GM12864 (cell line): ENCODE data around the gene GRIP2.

Experiments
- DNase-seq: peaks from one replicate; pipeline ENCODE4 v3.0.0-alpha.2; 2011; ENCODE audit warnings: low read depth
- H3K4me3 ChIP-seq: 2 replicates; pipeline ENCODE4 v1.5.1; 2011; ENCODE audit warnings: mild to moderate bottlenecking, low read depth, low read length, control low read depth
- CTCF ChIP-seq: IDR thresholded peaks from 2 replicates; pipeline ENCODE4 v1.5.1; 2011; ENCODE audit warnings: low read depth, mild to moderate bottlenecking, moderate library complexity, low read length, control low read depth, inconsistent platforms; ENCODE audit errors: missing control alignments

GRIP2 gene

GRCh38 chr3:14542656-14543055 lies 2.5 kb upstream of the GRIP2 start:
- no peak for TF ChIP-seq CTCF
- H3K4me3 ChIP-seq: no peak overlapping the region
- no peak for DNase-seq

DNA sequence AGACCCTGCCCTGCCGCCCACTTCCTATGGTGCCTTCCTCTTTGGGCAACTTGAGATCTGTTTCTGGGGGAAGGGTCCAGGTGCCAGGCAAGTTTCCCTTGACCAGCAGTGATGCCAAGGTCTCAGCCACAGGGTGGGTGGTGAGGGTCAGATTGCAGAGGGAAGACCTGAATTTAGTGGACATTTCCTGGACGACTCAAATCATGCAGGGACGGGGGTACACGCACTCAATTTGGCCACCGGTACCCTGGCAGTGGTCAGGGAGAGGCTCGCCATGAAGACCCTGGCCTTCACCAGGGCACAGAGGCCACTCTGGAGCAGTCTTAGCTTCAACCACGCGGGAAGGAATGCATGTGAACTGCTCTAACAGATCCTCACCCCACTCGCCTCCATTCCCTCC lies 1.5 kb upstream of the GRIP2 start:
- TF ChIP-seq CTCF: no peak
- no peak overlapping the region for H3K4me3 ChIP-seq
- no peak for DNase-seq

- H3K4me3 ChIP-seq: no peak overlapping the region
- TF ChIP-seq CTCF: no peak
- DNase-seq: no peak
These were observed 761 bp upstream of the GRIP2 start for GRCh38 chr3:14540821-14541385.

GRCh38 chr3:14539384-14539741 lies 779 bp downstream of the GRIP2 start:
- no peak for DNase-seq
- H3K4me3 ChIP-seq: no peak overlapping the region
- TF ChIP-seq CTCF: no peak

- no peak for DNase-seq
- no peak for TF ChIP-seq CTCF
These were observed 1.6 kb downstream of the GRIP2 start for GRCh38 chr3:14538451-14539088.

GRCh38 chr3:14537590-14538450 lies 2.3 kb downstream of the GRIP2 start:
- no peak overlapping the region for H3K4me3 ChIP-seq
- no peak for TF ChIP-seq CTCF
- peak; percentile 7 for DNase-seq

More at GRCh38 chr3:14538451-14539088, 1.6 kb downstream of the GRIP2 start:
- no peak overlapping the region for H3K4me3 ChIP-seq
